GM18507 (cell line): ENCODE data around the gene TSSK3.
"Not testable (repeated sequence)": the region's sequence is repeated elsewhere in the genome, so short reads cannot be mapped to it uniquely, and the experiment has no call there.

Experiments
- DNase-seq: peaks from one replicate; pipeline ENCODE4 v3.0.0; 2011; ENCODE audit warnings: low read depth; ENCODE audit not compliant: insufficient read length; ENCODE audit errors: extremely low spot score
- FAIRE-seq: peaks from 2 replicates; lab custom pipeline; 2011; peaks lifted over from hg19 to GRCh38; lab: Jason Lieb, UNC

The TSSK3 gene

DNA sequence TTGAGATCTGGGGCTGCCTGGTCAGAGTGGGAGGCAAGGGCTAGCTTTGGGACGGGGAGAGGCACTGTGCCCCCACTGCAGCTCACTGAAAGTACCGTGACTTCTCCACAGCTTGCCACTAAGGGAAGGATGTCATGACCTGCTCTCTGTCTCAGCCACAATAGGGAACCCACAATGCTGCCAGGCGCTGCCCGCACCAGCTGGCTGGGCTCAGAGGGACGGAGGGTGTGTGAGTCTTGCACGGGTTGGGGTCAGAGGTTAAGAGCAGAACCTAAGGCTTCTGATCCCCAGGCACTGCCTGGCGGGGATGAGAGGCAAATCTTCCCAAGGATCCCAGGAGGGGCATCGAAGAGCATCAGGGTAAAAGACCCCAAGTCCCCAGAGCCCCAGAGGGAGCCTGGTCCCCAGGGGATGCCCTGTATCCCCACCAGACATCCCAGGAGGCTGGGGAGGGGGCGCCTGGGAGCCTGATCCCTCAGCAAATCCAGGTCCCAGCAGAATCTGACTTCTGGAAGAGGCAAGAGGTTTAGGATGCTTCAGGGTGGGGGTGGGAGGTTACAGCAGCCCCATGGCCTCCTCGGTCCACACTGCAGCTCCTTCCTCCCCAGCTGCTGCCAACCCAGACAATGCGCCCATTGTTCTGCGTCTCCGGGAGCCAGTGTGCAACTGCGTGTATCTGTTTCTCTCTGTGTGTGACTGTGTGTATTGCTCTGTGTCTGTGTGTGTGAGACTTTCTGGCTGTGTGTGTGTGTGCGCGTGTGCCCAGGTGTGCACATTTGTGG is 24.3 kb upstream of the TSSK3 start:
- FAIRE-seq (no peak), DNase-seq (no peak)

DNA sequence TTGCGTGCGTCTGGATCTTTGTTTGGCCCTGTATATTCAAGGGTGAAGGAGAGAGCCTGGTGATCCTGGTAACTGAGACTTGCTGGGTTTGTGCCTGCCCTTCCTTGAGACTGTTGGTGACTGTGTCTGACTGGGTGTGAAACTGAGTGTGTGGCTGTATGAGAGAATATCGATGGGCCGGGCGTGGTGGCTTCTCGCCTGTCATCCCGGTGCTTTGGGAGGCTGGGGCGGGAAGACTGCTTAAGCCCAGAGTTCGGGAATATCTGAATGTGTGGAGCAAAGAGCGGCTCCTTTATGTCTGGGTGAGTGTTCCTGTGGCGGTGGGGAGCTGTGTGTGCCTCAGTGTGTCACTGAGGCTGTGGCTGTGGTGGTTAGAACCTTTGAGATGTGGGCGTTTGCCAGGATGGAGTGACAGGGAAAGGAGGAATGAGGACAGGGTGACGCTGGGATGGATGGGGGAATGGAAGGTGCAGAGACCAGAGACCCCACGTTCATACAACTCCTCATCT is 23.6 kb upstream of the TSSK3 start:
- DNase-seq (no peak), FAIRE-seq (no peak)

DNA sequence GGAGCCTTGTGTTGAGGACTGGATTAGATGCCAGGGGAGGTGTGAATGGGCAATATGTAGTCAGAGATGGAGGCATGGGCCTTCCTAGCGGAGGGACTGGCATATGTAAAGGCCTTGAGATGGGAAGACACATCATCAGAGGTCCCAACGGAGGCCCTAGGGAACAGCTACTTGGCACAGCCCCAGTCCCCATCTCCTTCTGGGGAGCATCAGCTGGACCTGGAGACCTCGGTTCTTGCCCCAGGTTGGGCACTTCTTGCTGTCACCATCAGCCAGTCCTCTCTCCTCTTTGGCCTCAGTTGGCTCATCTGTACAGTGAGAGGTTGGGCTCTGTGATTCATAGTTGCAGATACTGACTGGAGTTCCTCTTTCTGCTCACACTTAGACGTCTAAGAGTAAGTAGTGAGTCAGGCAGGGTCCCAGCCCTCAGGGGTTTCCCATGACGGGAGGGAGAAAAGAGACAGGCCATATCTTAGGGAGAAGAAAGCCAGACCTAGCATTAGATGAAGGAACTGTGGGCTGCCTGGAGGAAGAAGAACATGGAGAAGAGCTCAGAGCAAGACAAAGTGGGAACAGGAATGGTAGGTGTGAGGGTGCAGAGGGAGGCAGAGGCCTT is 22.9 kb upstream of the TSSK3 start:
- DNase-seq (no peak), FAIRE-seq (peak; percentile 86)

- FAIRE-seq (no peak), DNase-seq (no peak)
Observed at GRCh38 chr1:32341186-32341757, 21.1 kb upstream of the TSSK3 start.

DNA sequence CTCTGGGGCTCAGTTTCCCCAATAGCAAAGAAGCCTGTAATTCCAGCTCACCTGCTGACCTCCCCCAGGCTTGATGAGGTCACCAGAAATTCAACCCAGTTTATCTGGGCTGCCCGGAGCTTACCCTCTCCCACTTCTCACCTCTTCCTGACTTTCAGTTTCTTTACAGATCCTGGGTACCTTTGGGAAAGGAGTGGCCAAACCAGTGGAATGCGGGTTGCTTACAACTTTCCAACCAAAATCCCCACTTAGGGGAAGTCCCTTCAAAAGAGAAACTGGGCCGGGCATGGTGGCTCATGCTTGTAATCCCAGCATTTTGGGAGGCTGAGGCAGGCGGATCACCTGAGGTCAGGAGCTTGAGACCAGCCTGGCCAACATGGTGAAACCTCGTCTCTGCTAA is 20.4 kb upstream of the TSSK3 start:
- DNase-seq (no peak), FAIRE-seq (no peak)

- FAIRE-seq (no peak), DNase-seq (no peak)
Observed at GRCh38 chr1:32342704-32343103, 19.6 kb upstream of the TSSK3 start.

DNA sequence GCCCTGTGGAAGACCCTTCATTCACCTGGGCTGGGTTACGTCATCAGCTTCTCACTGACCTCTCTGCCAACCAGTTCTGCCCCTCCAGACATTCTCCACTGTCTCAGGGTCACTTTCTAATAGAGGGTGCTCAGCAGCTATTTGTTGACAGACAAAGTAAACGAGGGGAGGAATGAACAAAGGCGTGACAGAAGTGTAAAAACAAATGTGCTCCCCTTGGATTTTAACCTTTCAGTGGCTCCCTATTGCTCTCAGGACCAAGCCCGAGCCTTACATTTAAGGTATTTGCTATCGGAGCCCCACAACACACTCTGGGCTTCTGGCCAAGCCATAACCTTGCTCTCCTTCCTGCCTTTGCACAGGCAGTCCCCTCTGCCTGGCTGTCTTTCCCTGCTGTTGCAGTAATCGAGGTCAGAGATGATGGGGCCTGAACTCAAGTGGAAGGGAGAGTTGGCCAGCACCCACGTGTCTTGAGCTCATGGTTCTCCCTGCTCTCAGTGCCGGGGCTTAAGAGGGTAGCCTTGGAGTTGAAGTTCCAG is 17.0 kb upstream of the TSSK3 start:
- DNase-seq (no peak), FAIRE-seq (no peak)

- DNase-seq (no peak), FAIRE-seq (no peak)
Observed at GRCh38 chr1:32346532-32347157, 15.7 kb upstream of the TSSK3 start.

GRCh38 chr1:32349211-32349708 is 13.1 kb upstream of the TSSK3 start:
- FAIRE-seq (no peak), DNase-seq (no peak)

- peak; percentile 71 for DNase-seq
- FAIRE-seq: no peak
Observed at GRCh38 chr1:32350785-32351398, 11.4 kb upstream of the TSSK3 start.

DNA sequence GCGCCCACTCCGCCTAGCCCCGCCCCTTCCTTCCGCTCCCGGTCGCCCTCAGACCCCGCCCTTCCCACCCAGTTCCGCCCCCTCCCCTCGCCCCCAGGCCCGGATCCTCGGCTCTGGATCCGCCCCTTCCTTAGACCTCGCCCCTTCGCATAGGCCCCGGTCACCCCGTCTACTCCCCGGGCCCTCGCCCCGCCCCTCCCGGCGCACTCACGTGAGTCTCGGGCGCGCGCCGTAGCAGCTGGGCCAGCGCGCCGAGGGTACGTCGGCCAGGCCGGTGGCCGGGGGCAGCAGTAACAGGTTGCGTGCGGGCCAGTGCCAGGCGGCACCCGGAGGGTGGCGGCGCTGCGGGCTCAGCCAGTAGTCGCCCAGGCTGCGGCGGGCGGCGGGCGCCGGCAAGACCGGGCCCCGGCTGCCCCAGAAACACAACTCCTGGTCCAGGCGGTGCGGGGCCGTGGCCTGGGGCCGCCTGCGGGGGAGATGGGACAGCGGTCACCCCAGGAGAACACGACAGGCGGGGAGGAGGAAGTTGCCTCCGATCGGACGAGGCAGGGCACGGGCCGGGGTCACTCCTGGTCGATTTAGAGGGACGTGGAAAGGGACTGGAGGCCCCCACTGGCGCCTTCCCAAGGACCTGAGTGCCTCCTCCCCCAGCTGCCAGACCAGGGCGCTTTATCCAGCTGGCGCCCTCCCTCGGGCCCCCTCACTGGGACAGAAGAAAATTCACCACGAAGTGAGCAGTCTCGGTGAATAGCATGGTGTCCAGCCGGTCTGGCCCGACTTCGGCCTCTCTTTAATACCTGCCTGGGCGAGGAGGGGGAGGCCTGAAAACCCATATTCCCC is 10.7 kb upstream of the TSSK3 start:
- peak; percentile 88 for FAIRE-seq

GRCh38 chr1:32352239-32352745 is 10.0 kb upstream of the TSSK3 start:
- no peak for FAIRE-seq

More for the DNA sequence above, 10.7 kb upstream of the TSSK3 start:
- DNase-seq: peak; percentile 92

DNA sequence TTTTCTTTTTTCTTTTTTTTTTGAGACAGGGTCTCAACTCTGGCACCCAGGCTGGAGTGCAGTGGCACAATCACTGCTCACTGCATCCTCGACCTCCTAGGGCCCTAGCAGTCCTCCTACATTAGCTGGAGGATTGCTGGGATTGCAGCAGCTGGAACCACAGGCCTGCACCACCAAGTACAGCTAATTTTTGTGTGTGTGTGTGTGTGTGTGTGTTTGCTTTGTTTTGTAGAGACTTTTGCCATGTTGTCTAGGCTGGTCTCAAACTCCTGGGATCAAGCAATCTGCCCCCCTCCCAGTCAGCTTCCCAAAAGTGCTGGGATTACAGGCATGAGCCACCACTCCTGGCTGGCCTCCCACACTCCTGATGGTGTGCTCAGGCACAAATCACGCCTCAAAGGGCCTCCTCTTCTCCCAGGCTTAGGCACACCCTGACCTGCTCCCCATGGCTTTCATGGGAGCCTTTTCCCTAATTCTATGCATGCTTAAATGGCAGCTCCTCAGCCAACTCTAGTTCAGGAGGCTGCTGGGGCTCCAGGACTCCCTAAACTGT is 9.4 kb upstream of the TSSK3 start:
- DNase-seq: no peak
- no peak for FAIRE-seq

More at GRCh38 chr1:32352239-32352745, 10.0 kb upstream of the TSSK3 start:
- DNase-seq: no peak

DNA sequence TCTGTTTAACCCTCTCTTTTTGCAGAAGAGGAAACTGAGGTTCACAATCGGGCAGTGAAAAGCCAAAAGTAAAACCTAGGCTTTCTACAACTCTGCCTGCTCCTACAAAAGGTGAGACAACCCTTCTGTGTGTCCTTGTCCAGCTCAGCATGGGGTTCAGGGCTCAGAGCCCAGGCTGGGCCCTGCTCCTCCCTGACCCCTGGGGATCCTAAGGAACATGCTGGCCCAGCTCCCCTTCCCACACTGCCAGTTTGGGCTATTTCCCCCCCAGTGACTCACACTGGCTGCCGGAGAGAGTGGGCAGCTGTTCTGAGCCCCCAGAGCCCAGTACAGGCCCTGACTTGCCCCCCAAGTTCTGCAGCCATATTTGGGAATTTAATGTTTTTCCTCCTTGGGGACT is 8.9 kb upstream of the TSSK3 start:
- DNase-seq: no peak
- no peak for FAIRE-seq

GRCh38 chr1:32353886-32354570 is 8.3 kb upstream of the TSSK3 start:
- no peak for DNase-seq

GRCh38 chr1:32355778-32356177 is 6.6 kb upstream of the TSSK3 start:
- not testable (repeated sequence) for DNase-seq, FAIRE-seq

More at GRCh38 chr1:32353886-32354570, 8.3 kb upstream of the TSSK3 start:
- FAIRE-seq: no peak

GRCh38 chr1:32356478-32356877 is 5.9 kb upstream of the TSSK3 start:
- FAIRE-seq (no peak), DNase-seq (no peak)
